Naive thymus-derived CD4-positive, alpha-beta T cell (primary cell): ENCODE data around the gene TUBB2B. TPM values are rescaled to one million over a fixed set of nuclear protein-coding genes. Genes with fewer than 3 reads are reported as not detected.

Experiments
- ATAC-seq: fragments of 150-1000 bp; cut with Tn5 transposase; 2 replicates; pipeline ENCODE4 v1.10.0; 2021; ENCODE audit warnings: mild to moderate bottlenecking, moderate library complexity
- CTCF ChIA-PET: fragments of 350-600 bp; sonication (Branson Sonifier 250); formaldehyde crosslinking; loops from one replicate; lab custom pipeline; 2021; ENCODE audit warnings: antibody characterized with exemption; lab: Charles Lee
- POLR2A ChIA-PET: fragments of 350-600 bp; sonication (Branson Sonifier 250); formaldehyde crosslinking; loops from one replicate; lab custom pipeline; 2021; ENCODE audit warnings: antibody characterized with exemption, inconsistent platforms; lab: Charles Lee
- DNase-seq, 9 donors: peaks; one replicate each; pipeline versions ENCODE4 v3.0.0 to v3.0.0-alpha.2; 2020 to 2022; ENCODE audit warnings: mixed read lengths in 1 of 9
- H3K27ac ChIP-seq: one replicate; pipeline ENCODE4 v1.7.0; 2013; ENCODE audit warnings: mild to moderate bottlenecking, low read depth, low read length, moderate library complexity
- H3K27me3 ChIP-seq, 2 donors: one replicate each; pipeline ENCODE4 v1.7.0; 2013; ENCODE audit warnings: low read length in 2 of 2, mild to moderate bottlenecking in 2 of 2, moderate library complexity in 2 of 2; ENCODE audit not compliant: control insufficient read depth in 2 of 2, insufficient read depth in 2 of 2
- H3K36me3 ChIP-seq, 3 experiments: 1 replicate in 2 of 3; 2 replicates in 1 of 3; pipeline ENCODE4 v1.7.0; 2013; ENCODE audit warnings: low read length in 3 of 3, mild to moderate bottlenecking in 3 of 3, moderate library complexity in 1 of 3; ENCODE audit not compliant: insufficient read depth in 3 of 3, control insufficient read depth in 2 of 3
- H3K4me1 ChIP-seq, 2 donors: one replicate each; pipeline ENCODE4 v1.7.0; 2013; ENCODE audit warnings: low read length in 2 of 2, mild to moderate bottlenecking in 2 of 2, moderate library complexity in 1 of 2; ENCODE audit not compliant: control insufficient read depth in 2 of 2, insufficient read depth in 2 of 2
- H3K4me3 ChIP-seq: 2 replicates; pipeline ENCODE4 v1.7.0; 2013; ENCODE audit warnings: mild to moderate bottlenecking, low read length
- H3K9me3 ChIP-seq, 3 experiments: 1 replicate in 2 of 3; 2 replicates in 1 of 3; pipeline ENCODE4 v1.7.0; 2013; ENCODE audit warnings: low read length in 3 of 3; ENCODE audit not compliant: control insufficient read depth in 2 of 3
- H3K27ac Mint-ChIP-seq, 9 donors: one replicate each; pipeline ENCODE4 v1.8.0; 2020 to 2022; ENCODE audit warnings: mixed read lengths in 9 of 9, mild to moderate bottlenecking in 8 of 9, moderate library complexity in 5 of 9, inconsistent platforms in 2 of 9
- H3K27me3 Mint-ChIP-seq, 5 donors: one replicate each; pipeline ENCODE4 v1.8.0; 2021 to 2022; ENCODE audit warnings: mixed read lengths in 5 of 5, mild to moderate bottlenecking in 1 of 5
- H3K36me3 Mint-ChIP-seq, 5 donors: one replicate each; pipeline ENCODE4 v1.8.0; 2020 to 2022; ENCODE audit warnings: mixed read lengths in 5 of 5, mild to moderate bottlenecking in 3 of 5, inconsistent platforms in 1 of 5
- H3K4me1 Mint-ChIP-seq, 7 donors: one replicate each; pipeline ENCODE4 v1.8.0; 2020 to 2022; ENCODE audit warnings: mixed read lengths in 7 of 7, mild to moderate bottlenecking in 3 of 7, inconsistent platforms in 1 of 7
- H3K4me3 Mint-ChIP-seq, 10 donors: one replicate each; pipeline ENCODE4 v1.8.0; 2020 to 2022; ENCODE audit warnings: mild to moderate bottlenecking in 10 of 10, mixed read lengths in 10 of 10, moderate library complexity in 6 of 10, inconsistent platforms in 2 of 10
- H3K9me3 Mint-ChIP-seq, 11 donors: one replicate each; pipeline ENCODE4 v1.8.0; 2020 to 2022; ENCODE audit warnings: mixed read lengths in 11 of 11, mild to moderate bottlenecking in 4 of 11, inconsistent platforms in 1 of 11, moderate library complexity in 1 of 11
- intact Hi-C, 2 donors: fragments of 100-400 bp; cut with micrococcal nuclease; formaldehyde crosslinking; loops; one replicate each; pipeline ENCODE4 v1.15.1; 2023
- polyA plus RNA-seq, 2 donors: library from polyadenylated mRNA; unstranded; fragments of 300-500 nt; fragmentation: Illumina TruSeq; gene quantifications; one replicate each; pipeline ENCODE4 v1.2.3, GENCODE V29; 2021
- total RNA-seq, 6 experiments: library from RNA in 5 of 6; stranded (reverse) in 5 of 6; gene quantifications; 1 replicate in 5 of 6; 2 replicates in 1 of 6; pipeline ENCODE4 v1.2.3 and lab custom pipeline; 2021 to 2026

TUBB2B gene
- total and polyA plus RNA-seq, 7 experiments from 2014 or later, result 0.18 to 1.6 (median 0.40) TPM; not detected in 3

- peaks cover 0 to 35% (median 14%) of the 10 kb centered on the region in 5 donors for H3K36me3 Mint-ChIP-seq
- Histone ChIP-seq H3K27me3 (no peaks in the 10 kb centered on the region), H3K4me3 (no peak overlapping the region), H3K36me3 (peaks cover 0 to 59% (median 5%) of the 10 kb centered on the region in 3 experiments), H3K9me3 (no peaks in the 10 kb centered on the region), H3K4me1 (no peaks in the 10 kb centered on the region), H3K27ac (no peak overlapping the region)
- H3K27ac Mint-ChIP-seq, result peak overlapping the region in 3 of 9 donors; percentile 22 to 40 (median 37)
- H3K9me3 Mint-ChIP-seq, result peaks cover 0 to 1% (median 0%) of the 10 kb centered on the region in 11 donors
- intact Hi-C loops, result loop anchor here in 1 of 2 donors (10.0 kb wide), 1 partner anchor 663 kb away; no protein-coding TSS in a partner anchor
- DNase-seq, result no peak
- no peaks in the 10 kb centered on the region for H3K27me3 Mint-ChIP-seq
- CTCF ChIA-PET, result interaction anchor here (0.6 to 1.2 kb wide), 2 partner anchors 65 to 884 kb away, joined by 4 to 8 read pairs; no protein-coding TSS in a partner anchor
- POLR2A ChIA-PET, result no interaction called here
- no peak overlapping the region for H3K4me3 Mint-ChIP-seq
- ATAC-seq, result no peak
- H3K4me1 Mint-ChIP-seq, result peaks cover 2 to 53% (median 39%) of the 10 kb centered on the region in 7 donors
Measured at GRCh38 chr6:3271756-3272155, 44.3 kb upstream of the TUBB2B start.

- Histone ChIP-seq H3K4me3 (no peak overlapping the region), H3K4me1 (no peaks in the 10 kb centered on the region), H3K36me3 (peaks cover 0 to 71% (median 8%) of the 10 kb centered on the region in 3 experiments), H3K27me3 (no peaks in the 10 kb centered on the region), H3K27ac (no peak overlapping the region), H3K9me3 (no peaks in the 10 kb centered on the region)
- POLR2A ChIA-PET, result interaction anchor here (0.5 kb wide), 1 partner anchor 137 kb away, joined by 3 read pairs; no protein-coding TSS in a partner anchor
- Mint-ChIP-seq H3K4me3 (no peak overlapping the region), H3K36me3 (peaks cover 0 to 35% (median 14%) of the 10 kb centered on the region in 5 donors), H3K27me3 (no peaks in the 10 kb centered on the region), H3K4me1 (peaks cover 2 to 58% (median 45%) of the 10 kb centered on the region in 7 donors), H3K27ac (peak overlapping the region in 1 of 9 donors; percentile 13), H3K9me3 (no peaks in the 10 kb centered on the region)
- DNase-seq (no peak), ATAC-seq (no peak)
- intact Hi-C loops, result loop anchor here in 1 of 2 donors (10.0 kb wide), 1 partner anchor 665 kb away; no protein-coding TSS in a partner anchor
- CTCF ChIA-PET, result no interaction called here
Measured at GRCh38 chr6:3270258-3270657, 42.8 kb upstream of the TUBB2B start.

GRCh38 chr6:3269281-3269975 lies 42.0 kb upstream of the TUBB2B start:
- H3K27ac Mint-ChIP-seq, result peak overlapping the region in 3 of 9 donors; percentile 25 to 53 (median 33)
- no peak for ATAC-seq
- POLR2A ChIA-PET, result no interaction called here

GRCh38 chr6:3268680-3269079 lies 41.2 kb upstream of the TUBB2B start:
- H3K9me3 Mint-ChIP-seq, result no peaks in the 10 kb centered on the region
- intact Hi-C loops, result no loop called here
- no peak for DNase-seq
- H3K4me3 ChIP-seq, result no peak overlapping the region
- no peak for ATAC-seq
- H3K27ac ChIP-seq, result no peak overlapping the region
- no peaks in the 10 kb centered on the region for H3K27me3 Mint-ChIP-seq
- H3K4me3 Mint-ChIP-seq, result no peak overlapping the region
- H3K9me3 ChIP-seq, result no peaks in the 10 kb centered on the region
- peaks cover 0 to 11% of the 10 kb centered on the region in 2 donors for H3K4me1 ChIP-seq
- no peaks in the 10 kb centered on the region for H3K27me3 ChIP-seq
- H3K36me3 Mint-ChIP-seq, result peaks cover 0 to 42% (median 14%) of the 10 kb centered on the region in 5 donors
- peaks cover 2 to 64% (median 54%) of the 10 kb centered on the region in 7 donors for H3K4me1 Mint-ChIP-seq
- peaks cover 0 to 87% (median 13%) of the 10 kb centered on the region in 3 experiments for H3K36me3 ChIP-seq
- CTCF ChIA-PET, result interaction anchor here (0.5 kb wide), 1 partner anchor 337 kb away, joined by 3 read pairs; no protein-coding TSS in a partner anchor
- peak overlapping the region in 3 of 9 donors; percentile 57 to 63 (median 61) for H3K27ac Mint-ChIP-seq
- POLR2A ChIA-PET, result no interaction called here

More at GRCh38 chr6:3269281-3269975, 42.0 kb upstream of the TUBB2B start:
- intact Hi-C loops, result no loop called here
- Mint-ChIP-seq H3K9me3 (no peaks in the 10 kb centered on the region), H3K36me3 (peaks cover 0 to 42% (median 14%) of the 10 kb centered on the region in 5 donors), H3K4me3 (no peak overlapping the region), H3K4me1 (peaks cover 2 to 64% (median 53%) of the 10 kb centered on the region in 7 donors), H3K27me3 (no peaks in the 10 kb centered on the region)
- H3K4me3 ChIP-seq, result no peak overlapping the region
- H3K36me3 ChIP-seq, result peaks cover 0 to 80% (median 8%) of the 10 kb centered on the region in 3 experiments
- H3K9me3 ChIP-seq, result no peaks in the 10 kb centered on the region
- no peak for DNase-seq
- no peak overlapping the region for H3K27ac ChIP-seq
- H3K27me3 ChIP-seq, result no peaks in the 10 kb centered on the region
- peaks cover 0 to 4% of the 10 kb centered on the region in 2 donors for H3K4me1 ChIP-seq
- CTCF ChIA-PET, result interaction anchor here (0.7 kb wide), 1 partner anchor 16 kb away, joined by 4 read pairs; no protein-coding TSS in a partner anchor

GRCh38 chr6:3267162-3267561 lies 39.7 kb upstream of the TUBB2B start:
- H3K4me1 ChIP-seq, result peaks cover 0 to 15% of the 10 kb centered on the region in 2 donors
- H3K4me1 Mint-ChIP-seq, result peaks cover 14 to 72% (median 69%) of the 10 kb centered on the region in 7 donors

GRCh38 chr6:3266170-3266569 lies 38.7 kb upstream of the TUBB2B start:
- Histone ChIP-seq H3K27ac (no peak overlapping the region), H3K36me3 (peaks cover 0 to 74% (median 13%) of the 10 kb centered on the region in 3 experiments), H3K27me3 (no peaks in the 10 kb centered on the region), H3K9me3 (no peaks in the 10 kb centered on the region), H3K4me3 (no peak overlapping the region), H3K4me1 (peaks cover 4 to 25% of the 10 kb centered on the region in 2 donors)
- DNase-seq (no peak), ATAC-seq (no peak)
- Mint-ChIP-seq H3K4me1 (peaks cover 24 to 76% (median 73%) of the 10 kb centered on the region in 7 donors), H3K27ac (peak overlapping the region in 3 of 9 donors; percentile 4 to 54 (median 21)), H3K27me3 (no peaks in the 10 kb centered on the region), H3K4me3 (no peak overlapping the region), H3K36me3 (peaks cover 0 to 36% (median 14%) of the 10 kb centered on the region in 5 donors), H3K9me3 (no peaks in the 10 kb centered on the region)
- CTCF ChIA-PET, result interaction anchor here (0.7 kb wide), 1 partner anchor 18 kb away, joined by 3 read pairs; no protein-coding TSS in a partner anchor
- POLR2A ChIA-PET, result interaction anchor here (0.9 kb wide), 1 partner anchor 752 kb away, joined by 3 read pairs; no protein-coding TSS in a partner anchor
- intact Hi-C loops, result no loop called here

More at GRCh38 chr6:3267162-3267561, 39.7 kb upstream of the TUBB2B start:
- H3K27me3 Mint-ChIP-seq, result no peaks in the 10 kb centered on the region
- POLR2A ChIA-PET, result interaction anchor here (0.5 to 1.0 kb wide), 3 partner anchors 35 to 792 kb away, joined by 3 read pairs; no protein-coding TSS in a partner anchor
- DNase-seq (no peak), ATAC-seq (no peak)
- H3K36me3 Mint-ChIP-seq, result peaks cover 0 to 42% (median 14%) of the 10 kb centered on the region in 5 donors
- Histone ChIP-seq H3K9me3 (no peaks in the 10 kb centered on the region), H3K27ac (no peak overlapping the region), H3K36me3 (peaks cover 0 to 84% (median 13%) of the 10 kb centered on the region in 3 experiments), H3K4me3 (no peak overlapping the region), H3K27me3 (no peaks in the 10 kb centered on the region)
- intact Hi-C loops, result no loop called here
- CTCF ChIA-PET, result interaction anchor here (1.1 kb wide), 1 partner anchor 19 kb away, joined by 3 read pairs; no protein-coding TSS in a partner anchor
- no peak overlapping the region for H3K4me3 Mint-ChIP-seq
- H3K9me3 Mint-ChIP-seq, result no peaks in the 10 kb centered on the region
- H3K27ac Mint-ChIP-seq, result no peak overlapping the region
